Activated CD4-positive, alpha-beta memory T cell treated with anti-CD3 and anti-CD28 coated beads, Interleukin-2, amount 10 ng/mL, durations not matched to agents 7 days and 5 days (primary cell): ENCODE results near the gene ING2. TPM values are rescaled to one million over a fixed set of nuclear protein-coding genes. Genes with fewer than 3 reads are reported as not detected.
"Not testable (repeated sequence)": the region's sequence is repeated elsewhere in the genome, so short reads cannot be mapped to it uniquely, and the experiment has no call there.

Source experiments
- CTCF ChIA-PET: fragments of 350-600 bp; sonication (Branson Sonifier 250); formaldehyde crosslinking; loops from one replicate; lab custom pipeline; 2021; ENCODE audit warnings: antibody characterized with exemption, inconsistent platforms; lab: Charles Lee
- POLR2A ChIA-PET: fragments of 350-600 bp; sonication (Branson Sonifier 250); formaldehyde crosslinking; loops from one replicate; lab custom pipeline; 2021; ENCODE audit warnings: antibody characterized with exemption; lab: Charles Lee
- DNase-seq: peaks from one replicate; pipeline ENCODE4 v3.0.0-alpha.2; 2020
- H3K27ac Mint-ChIP-seq: one replicate; pipeline ENCODE4 v1.8.0; 2021; ENCODE audit warnings: mild to moderate bottlenecking, mixed read lengths
- H3K27me3 Mint-ChIP-seq: one replicate; pipeline ENCODE4 v1.8.0; 2021; ENCODE audit warnings: mixed read lengths
- H3K36me3 Mint-ChIP-seq: one replicate; pipeline ENCODE4 v1.8.0; 2021; ENCODE audit warnings: low read depth, mixed read lengths
- H3K4me1 Mint-ChIP-seq: one replicate; pipeline ENCODE4 v1.8.0; 2021; ENCODE audit warnings: mixed read lengths
- H3K4me3 Mint-ChIP-seq: one replicate; pipeline ENCODE4 v1.8.0; 2021; ENCODE audit warnings: mild to moderate bottlenecking, mixed read lengths
- H3K9me3 Mint-ChIP-seq: one replicate; pipeline ENCODE4 v1.8.0; 2021; ENCODE audit warnings: mixed read lengths
- total RNA-seq, 2 experiments: library from RNA; stranded (reverse); gene quantifications; one replicate each; pipeline ENCODE4 v1.2.3, GENCODE V29; 2021

The ING2 gene
- 10 to 100 TPM; 12.8 to 13.3 TPM for total RNA-seq

- DNase-seq, result no peak
- peak within 1 kb of the TSS; percentile 93 for H3K4me3 Mint-ChIP-seq
- no peaks in the 10 kb centered on the region for H3K9me3 Mint-ChIP-seq
- peak within 1 kb of the TSS; percentile 95 for H3K27ac Mint-ChIP-seq
- H3K4me1 Mint-ChIP-seq, result peaks cover 41% of the 10 kb centered on the region
- no peaks in the 10 kb centered on the region for H3K27me3 Mint-ChIP-seq
- ChIA-PET CTCF (interaction anchor here (1.2 to 1.9 kb wide), 4 partner anchors 61 to 216 kb away, joined by 3 to 9 read pairs (median 5); partner anchors contain the start of gene CDKN2AIP), POLR2A (interaction anchor here (1.0 to 5.0 kb wide), 10 partner anchors 9 to 1229 kb away, joined by 3 to 96 read pairs (median 4); partner anchors contain the start of genes CDKN2AIP, CENPU, IRF2 and RWDD4)
- H3K36me3 Mint-ChIP-seq, result peaks cover under 1% of the 10 kb centered on the region
Observed at GRCh38 chr4:183504930-183505610, at the start of gene ING2. ING2 (plus strand) TSS chr4:183505058; CDS start chr4:183505196, 138 bp downstream.

DNA sequence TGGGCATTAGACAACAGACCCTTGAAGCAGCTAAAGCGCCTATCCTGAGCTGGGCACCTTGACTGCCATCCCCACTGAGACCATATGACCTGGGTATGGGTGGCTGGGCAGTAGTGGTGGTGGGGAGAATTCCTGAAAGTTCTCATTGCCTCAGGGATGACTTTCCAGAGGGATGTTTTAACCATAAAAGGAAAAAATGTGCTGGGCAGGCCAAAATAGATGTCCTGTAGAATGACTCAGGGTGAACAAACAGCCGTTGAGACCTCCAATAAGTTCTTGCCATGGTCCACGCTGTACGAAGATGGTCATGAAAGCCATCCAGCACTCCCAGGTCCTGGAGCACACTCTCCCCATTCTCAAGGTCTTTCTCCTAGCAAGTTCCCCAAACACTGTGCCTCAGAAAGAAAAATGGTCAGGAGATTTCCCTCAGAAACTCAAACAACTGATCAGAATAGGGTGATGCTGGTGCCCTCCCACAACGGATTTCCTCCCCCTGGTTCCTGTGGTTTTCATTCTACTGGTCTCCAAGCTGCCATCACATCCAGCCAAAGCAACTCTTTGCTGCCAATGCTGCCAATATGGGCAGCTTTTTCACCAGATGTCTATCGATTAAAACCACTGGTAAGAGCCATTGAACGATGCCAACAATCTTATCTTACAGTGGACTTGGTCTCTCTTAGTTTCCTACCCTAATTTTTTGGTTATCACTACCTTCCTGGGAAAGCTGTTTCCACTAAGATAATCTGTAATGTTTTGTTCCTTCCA is 49.2 kb upstream of the ING2 start:
- H3K27ac Mint-ChIP-seq, result peak overlapping the region; percentile 59
- no peaks in the 10 kb centered on the region for H3K9me3 Mint-ChIP-seq
- H3K4me1 Mint-ChIP-seq, result peaks cover 20% of the 10 kb centered on the region
- ChIA-PET POLR2A (interaction anchor here (1.9 kb wide), 2 partner anchors 9 to 11 kb away, joined by 8 to 10 read pairs; partner anchors contain the start of gene CDKN2AIP), CTCF (no interaction called here)
- H3K27me3 Mint-ChIP-seq, result no peaks in the 10 kb centered on the region
- peak; percentile 48 for DNase-seq
- H3K36me3 Mint-ChIP-seq, result peaks cover 20% of the 10 kb centered on the region
- no peak overlapping the region for H3K4me3 Mint-ChIP-seq

DNA sequence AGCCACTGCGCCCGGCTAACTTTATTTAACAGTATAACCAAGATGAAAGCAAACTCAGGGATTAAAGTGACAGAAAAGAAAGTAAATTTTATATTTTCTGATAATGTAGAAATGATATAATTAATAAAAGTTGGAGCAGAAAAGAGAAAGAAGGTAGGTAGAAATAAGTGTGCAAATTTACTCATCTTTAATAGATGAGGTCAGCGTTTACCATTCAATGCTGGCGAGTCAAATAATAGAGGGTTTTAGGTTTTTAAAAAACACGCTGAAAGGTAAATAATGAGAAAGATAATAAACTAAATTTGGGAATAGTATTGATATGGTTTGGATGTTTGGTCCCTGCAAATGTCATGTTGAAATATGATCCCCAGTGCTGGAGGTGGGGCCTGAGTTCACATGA is 46.9 kb upstream of the ING2 start:
- Mint-ChIP-seq H3K9me3 (no peaks in the 10 kb centered on the region), H3K4me3 (no peak overlapping the region), H3K36me3 (peaks cover 9% of the 10 kb centered on the region), H3K27ac (no peak overlapping the region), H3K27me3 (no peaks in the 10 kb centered on the region), H3K4me1 (peaks cover 17% of the 10 kb centered on the region)
- no peak for DNase-seq
- ChIA-PET CTCF (no interaction called here), POLR2A (no interaction called here)

GRCh38 chr4:183463903-183464619 is 40.8 kb upstream of the ING2 start:
- H3K27ac Mint-ChIP-seq, H3K36me3 Mint-ChIP-seq, H3K4me3 Mint-ChIP-seq, POLR2A ChIA-PET, H3K9me3 Mint-ChIP-seq, H3K27me3 Mint-ChIP-seq, H3K4me1 Mint-ChIP-seq, DNase-seq, CTCF ChIA-PET: not testable (repeated sequence)

- H3K36me3 Mint-ChIP-seq, H3K27ac Mint-ChIP-seq, DNase-seq, H3K4me1 Mint-ChIP-seq, H3K4me3 Mint-ChIP-seq, POLR2A ChIA-PET, H3K9me3 Mint-ChIP-seq, H3K27me3 Mint-ChIP-seq: not testable (repeated sequence)
- CTCF ChIA-PET, result interaction anchor here (0.6 kb wide), 1 partner anchor 1257 kb away, joined by 3 read pairs; no protein-coding TSS in a partner anchor
Observed at GRCh38 chr4:183465879-183466278, 39.0 kb upstream of the ING2 start.

DNA sequence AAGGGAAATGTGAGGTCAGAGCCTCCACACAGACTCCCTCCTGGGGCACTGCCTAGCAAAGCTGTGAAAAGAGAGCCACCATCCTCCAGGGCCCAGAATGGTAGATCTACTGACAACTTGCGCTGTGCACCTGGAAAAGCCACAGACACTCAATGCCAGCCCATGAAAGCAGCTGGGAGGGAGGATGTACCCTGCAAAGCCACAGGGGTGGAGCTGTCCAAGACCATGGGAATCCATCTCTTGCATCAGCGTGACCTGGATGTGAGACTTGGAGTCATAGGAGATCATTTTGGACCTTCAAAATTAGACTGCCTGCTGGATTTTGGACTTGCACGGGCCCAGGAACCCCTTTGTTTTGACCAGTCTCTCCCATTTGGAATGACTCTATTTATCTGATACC is 37.6 kb upstream of the ING2 start:
- Mint-ChIP-seq H3K27me3 (no peaks in the 10 kb centered on the region), H3K4me1 (no peaks in the 10 kb centered on the region), H3K27ac (no peak overlapping the region), H3K36me3 (peaks cover 2% of the 10 kb centered on the region), H3K4me3 (no peak overlapping the region), H3K9me3 (peaks cover 7% of the 10 kb centered on the region)
- ChIA-PET CTCF (no interaction called here), POLR2A (no interaction called here)
- DNase-seq, result no peak

DNA sequence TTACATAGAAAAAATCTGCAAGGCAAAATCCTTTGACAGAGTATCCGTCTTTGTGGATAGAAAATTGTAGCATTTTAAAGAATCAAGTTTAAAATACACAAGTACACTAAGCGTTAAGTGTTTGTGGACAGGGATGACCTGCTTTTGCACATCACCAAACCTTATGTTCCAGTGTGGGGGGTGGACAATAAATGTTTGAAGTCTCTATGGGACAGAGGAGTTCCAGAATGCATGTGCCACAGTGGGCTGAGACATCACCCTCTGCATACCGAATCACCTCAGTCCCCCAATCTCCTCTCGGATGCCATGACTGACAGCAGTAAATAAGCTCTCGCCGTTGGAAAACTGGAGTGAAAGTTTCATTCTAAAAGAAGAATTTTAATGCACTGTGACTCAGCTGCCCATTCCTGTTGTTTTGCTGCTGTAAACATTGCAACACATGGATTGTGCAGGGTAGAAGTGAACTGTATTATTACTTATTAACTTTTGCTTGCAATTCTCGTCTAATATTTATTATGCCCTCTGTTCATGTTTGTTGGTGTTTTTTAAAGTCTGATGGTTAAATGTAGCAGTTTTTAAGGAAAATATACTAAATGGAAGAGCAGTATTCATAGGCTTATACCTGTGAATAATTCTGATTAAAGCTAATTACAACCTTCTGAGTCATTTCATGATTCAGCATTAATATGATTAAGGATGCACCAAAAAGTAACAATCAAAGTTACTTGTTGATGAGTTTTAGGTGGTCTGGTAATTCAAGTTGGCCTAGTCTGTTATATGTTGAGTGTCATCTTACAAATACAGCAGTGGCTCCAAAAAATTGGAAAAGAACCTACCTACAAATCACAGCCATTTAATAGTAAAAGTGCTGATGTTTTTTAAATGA is 36.4 kb upstream of the ING2 start:
- DNase-seq, result no peak
- H3K4me3 Mint-ChIP-seq, result no peak overlapping the region
- peaks cover 2% of the 10 kb centered on the region for H3K36me3 Mint-ChIP-seq

GRCh38 chr4:183469285-183469684 is 35.6 kb upstream of the ING2 start:
- POLR2A ChIA-PET, result interaction anchor here (0.6 to 1.7 kb wide), 2 partner anchors 35 to 206 kb away, joined by 3 to 6 read pairs; no protein-coding TSS in a partner anchor
- Mint-ChIP-seq H3K9me3 (peaks cover 3% of the 10 kb centered on the region), H3K36me3 (peaks cover 2% of the 10 kb centered on the region), H3K4me1 (no peaks in the 10 kb centered on the region), H3K4me3 (no peak overlapping the region), H3K27me3 (no peaks in the 10 kb centered on the region), H3K27ac (no peak overlapping the region)
- no peak for DNase-seq
- CTCF ChIA-PET, result interaction anchor here (1.2 to 2.8 kb wide), 3 partner anchors 18 to 252 kb away, joined by 3 to 12 read pairs (median 4); no protein-coding TSS in a partner anchor

More for the DNA sequence above, 36.4 kb upstream of the ING2 start:
- H3K9me3 Mint-ChIP-seq, result peaks cover 7% of the 10 kb centered on the region
- POLR2A ChIA-PET, result interaction anchor here (0.6 kb wide), 1 partner anchor 205 kb away, joined by 3 read pairs; no protein-coding TSS in a partner anchor
- CTCF ChIA-PET, result interaction anchor here (1.2 to 2.8 kb wide), 3 partner anchors 18 to 253 kb away, joined by 3 to 12 read pairs (median 4); no protein-coding TSS in a partner anchor
- no peaks in the 10 kb centered on the region for H3K27me3 Mint-ChIP-seq
- no peaks in the 10 kb centered on the region for H3K4me1 Mint-ChIP-seq
- H3K27ac Mint-ChIP-seq, result no peak overlapping the region

GRCh38 chr4:183469936-183470335 is 34.9 kb upstream of the ING2 start:
- Mint-ChIP-seq H3K4me1 (no peaks in the 10 kb centered on the region), H3K27me3 (no peaks in the 10 kb centered on the region), H3K27ac (no peak overlapping the region), H3K4me3 (no peak overlapping the region), H3K9me3 (no peaks in the 10 kb centered on the region), H3K36me3 (peaks cover 2% of the 10 kb centered on the region)
- ChIA-PET CTCF (interaction anchor here (0.7 to 2.8 kb wide), 6 partner anchors 8 to 251 kb away, joined by 3 to 12 read pairs (median 4); no protein-coding TSS in a partner anchor), POLR2A (interaction anchor here (1.7 kb wide), 1 partner anchor 34 kb away, joined by 6 read pairs; no protein-coding TSS in a partner anchor)
- no peak for DNase-seq

DNA sequence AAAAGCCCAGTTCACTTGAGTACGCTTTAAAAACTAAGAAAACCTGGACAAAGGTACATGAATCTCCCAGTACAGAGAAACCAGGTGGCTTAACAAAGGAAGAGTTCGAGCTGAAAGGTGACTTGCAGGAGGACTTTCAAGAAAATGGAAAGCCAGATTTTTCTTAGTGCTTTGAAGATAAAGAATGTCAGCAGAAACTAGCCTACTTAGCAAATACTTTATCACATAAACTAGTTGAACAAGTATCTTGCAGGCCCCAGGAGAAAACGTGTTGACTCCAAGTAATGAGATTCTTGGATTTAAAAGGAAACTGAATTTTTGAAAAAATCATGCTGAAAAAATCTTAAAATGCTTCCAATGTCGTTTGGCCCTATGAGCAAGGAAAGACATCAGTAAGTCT is 34.0 kb upstream of the ING2 start:
- H3K4me3 Mint-ChIP-seq, result no peak overlapping the region
- CTCF ChIA-PET, result interaction anchor here (1.0 to 2.8 kb wide), 5 partner anchors 9 to 131 kb away, joined by 3 to 12 read pairs (median 3); no protein-coding TSS in a partner anchor
- H3K27ac Mint-ChIP-seq, result no peak overlapping the region
- no peaks in the 10 kb centered on the region for H3K4me1 Mint-ChIP-seq
- no peak for DNase-seq
- peaks cover 2% of the 10 kb centered on the region for H3K36me3 Mint-ChIP-seq
- H3K9me3 Mint-ChIP-seq, result no peaks in the 10 kb centered on the region
- no peaks in the 10 kb centered on the region for H3K27me3 Mint-ChIP-seq
- POLR2A ChIA-PET, result interaction anchor here (1.7 kb wide), 1 partner anchor 33 kb away, joined by 6 read pairs; no protein-coding TSS in a partner anchor

DNA sequence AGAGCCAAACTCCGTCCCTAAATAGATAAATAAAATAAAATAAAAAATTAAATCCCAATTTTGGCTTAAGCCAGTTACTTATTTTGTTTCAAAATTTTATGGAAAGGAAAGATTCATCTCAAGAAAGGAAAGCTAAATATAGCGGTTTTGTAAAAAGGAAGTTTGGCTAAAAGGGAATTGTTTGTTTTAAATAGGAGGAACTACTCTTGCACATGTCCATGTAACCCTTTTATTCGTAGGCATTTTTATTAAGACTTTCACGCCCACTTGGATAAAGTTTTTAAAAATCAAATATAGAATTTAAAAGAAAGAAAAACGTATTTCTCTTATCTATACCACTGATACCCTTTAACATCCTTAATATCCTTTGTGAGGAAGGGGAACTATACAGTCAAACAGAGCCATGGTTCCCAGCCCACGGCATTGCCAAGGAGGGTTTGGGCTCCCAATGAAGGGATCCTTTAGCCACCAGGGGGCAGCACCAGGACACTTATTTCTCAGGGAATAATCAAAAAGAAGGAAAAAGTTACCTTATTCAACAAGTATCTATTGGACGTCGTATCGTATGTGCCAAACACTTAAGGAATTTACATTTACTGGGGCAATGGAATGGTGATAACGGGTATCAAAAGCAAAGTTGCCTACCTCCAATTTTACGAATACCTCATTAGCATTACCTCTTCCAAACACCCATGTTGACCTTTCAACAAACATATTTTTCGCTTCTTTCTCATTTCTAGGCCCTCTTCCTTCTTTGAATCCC is 32.7 kb upstream of the ING2 start:
- CTCF ChIA-PET, result interaction anchor here (0.8 to 1.7 kb wide), 4 partner anchors 10 to 131 kb away, joined by 3 to 5 read pairs (median 4); no protein-coding TSS in a partner anchor

More for the DNA sequence above, 32.7 kb upstream of the ING2 start:
- Mint-ChIP-seq H3K36me3 (peaks cover 2% of the 10 kb centered on the region), H3K9me3 (no peaks in the 10 kb centered on the region), H3K4me1 (no peaks in the 10 kb centered on the region), H3K27ac (no peak overlapping the region), H3K27me3 (no peaks in the 10 kb centered on the region), H3K4me3 (no peak overlapping the region)
- POLR2A ChIA-PET, result no interaction called here
- peak; percentile 78 for DNase-seq
